BE2C (cell line): Measurements from ENCODE around the gene KCTD20.

Experiments
- DNase-seq: peaks from one replicate; pipeline ENCODE4 v3.0.0-alpha.2; 2020
- H3K27me3 ChIP-seq: fragments of 250-450 bp; sonication (Bioruptor Pico); 2 replicates; pipeline ENCODE4 v1.5.1; 2020; ENCODE audit warnings: mild to moderate bottlenecking
- H3K36me3 ChIP-seq: fragments of 250-450 bp; sonication (Bioruptor Pico); 2 replicates; pipeline ENCODE4 v1.5.1; 2020; ENCODE audit warnings: mild to moderate bottlenecking
- H3K4me1 ChIP-seq: fragments of 250-450 bp; sonication (Bioruptor Pico); 2 replicates; pipeline ENCODE4 v1.5.1; 2020
- H3K4me3 ChIP-seq: 2 replicates; pipeline ENCODE4 v1.5.1; 2011; ENCODE audit warnings: low read depth, low read length
- H3K9me3 ChIP-seq: fragments of 250-450 bp; sonication (Bioruptor Pico); 2 replicates; pipeline ENCODE4 v1.5.1; 2020
- CTCF ChIP-seq: IDR thresholded peaks from 2 replicates; pipeline ENCODE4 v1.5.1; 2012; ENCODE audit warnings: mild to moderate bottlenecking, low read depth, low read length

Gene KCTD20

GRCh38 chr6:36505744-36506534 is 63.1 kb downstream of the KCTD20 start:
- Histone ChIP-seq H3K4me1 (no peaks in the 10 kb centered on the region; the same call in 1 of the 2 replicates), H3K27me3 (no peaks in the 10 kb centered on the region), H3K9me3 (no peaks in the 10 kb centered on the region), H3K36me3 (peaks cover 10% of the 10 kb centered on the region), H3K4me3 (no peak overlapping the region)
- no peak for DNase-seq
- no peak for TF ChIP-seq CTCF

- H3K9me3 ChIP-seq = no peaks in the 10 kb centered on the region
- no peak for TF ChIP-seq CTCF
- H3K4me1 ChIP-seq = no peaks in the 10 kb centered on the region; the same call in 1 of the 2 replicates
- H3K36me3 ChIP-seq = peaks cover 10% of the 10 kb centered on the region
- H3K27me3 ChIP-seq = no peaks in the 10 kb centered on the region
- DNase-seq = no peak
- no peak overlapping the region for H3K4me3 ChIP-seq
Measured at GRCh38 chr6:36506611-36507010, 63.8 kb downstream of the KCTD20 start.

DNA sequence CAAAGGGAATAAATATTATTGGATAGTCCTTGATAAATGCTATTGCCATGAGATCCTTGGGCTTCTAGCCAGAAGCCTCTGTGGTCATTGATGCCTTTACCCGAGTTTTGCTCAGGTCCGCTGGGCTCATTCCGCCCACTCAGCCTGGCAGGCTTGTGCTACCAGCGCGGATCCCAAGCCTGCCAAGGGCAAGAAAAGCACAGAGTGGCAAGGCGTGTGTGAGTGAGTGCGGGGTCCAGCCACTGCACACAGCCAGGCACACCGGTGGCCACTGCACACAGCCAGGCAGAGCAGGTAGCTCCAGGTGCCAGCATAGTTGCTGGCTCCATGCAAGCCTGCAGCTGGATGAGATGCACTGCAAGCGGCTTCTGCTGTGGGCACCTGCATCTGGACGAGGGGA is 65.7 kb downstream of the KCTD20 start:
- DNase-seq = no peak
- Histone ChIP-seq H3K36me3 (peaks cover 13% of the 10 kb centered on the region), H3K4me3 (no peak overlapping the region), H3K4me1 (no peaks in the 10 kb centered on the region; the same call in 1 of the 2 replicates), H3K9me3 (no peaks in the 10 kb centered on the region), H3K27me3 (no peaks in the 10 kb centered on the region)
- no peak for TF ChIP-seq CTCF

DNA sequence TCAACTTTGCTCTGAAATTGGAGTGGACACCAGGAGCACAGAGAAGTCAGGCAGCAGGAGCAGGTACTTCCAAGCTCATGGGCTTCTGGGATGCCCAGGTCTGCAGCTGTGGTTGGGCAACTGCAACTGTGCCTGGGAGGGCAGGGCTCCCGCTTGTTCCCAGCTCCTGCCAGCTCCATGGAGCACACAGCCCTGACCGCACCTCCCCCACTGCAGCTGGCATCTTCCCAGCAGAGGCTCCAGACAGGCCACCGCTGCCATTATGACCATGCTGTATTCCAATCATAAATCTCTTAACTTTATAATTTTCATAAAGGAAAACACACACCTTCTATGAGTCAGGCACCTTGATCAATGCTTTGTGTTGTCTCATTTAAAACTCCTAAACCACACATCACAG is 67.6 kb downstream of the KCTD20 start:
- H3K36me3 ChIP-seq = peaks cover 13% of the 10 kb centered on the region
- no peak overlapping the region for H3K4me3 ChIP-seq
- no peak for TF ChIP-seq CTCF
- no peaks in the 10 kb centered on the region for H3K27me3 ChIP-seq
- H3K9me3 ChIP-seq = no peaks in the 10 kb centered on the region
- H3K4me1 ChIP-seq = no peaks in the 10 kb centered on the region; the same call in 1 of the 2 replicates
- peak; percentile 53 for DNase-seq

- Histone ChIP-seq H3K36me3 (peaks cover 10% of the 10 kb centered on the region), H3K4me3 (no peak overlapping the region)
- no peak for TF ChIP-seq CTCF
Measured at GRCh38 chr6:36514554-36515456, 72.0 kb downstream of the KCTD20 start.

More at GRCh38 chr6:36514554-36515456, 72.0 kb downstream of the KCTD20 start:
- DNase-seq = no peak
- H3K9me3 ChIP-seq = no peaks in the 10 kb centered on the region
- H3K4me1 ChIP-seq = no peaks in the 10 kb centered on the region; the same call in 1 of the 2 replicates
- no peaks in the 10 kb centered on the region for H3K27me3 ChIP-seq
